Transverse colon (tissue), 4 donors: ENCODE results near the gene SLC2A13. TPM values are rescaled to one million over a fixed set of nuclear protein-coding genes. Genes with fewer than 3 reads are reported as not detected.
"Not testable (repeated sequence)": the region's sequence is repeated elsewhere in the genome, so short reads cannot be mapped to it uniquely, and the experiment has no call there.

Source experiments
- DNase-seq: peaks from one replicate; pipeline ENCODE4 v3.0.0-alpha.2; 2019
- H3K27ac ChIP-seq, 4 donors: fragments of 200-600 bp; sonication (generic); 2 replicates each; pipeline ENCODE4 v1.5.1; 2016 to 2018; ENCODE audit warnings: inconsistent platforms in 4 of 4
- H3K27me3 ChIP-seq: fragments of 200-600 bp; sonication (generic); 2 replicates; pipeline ENCODE4 v1.5.1; 2017; ENCODE audit warnings: inconsistent platforms
- H3K36me3 ChIP-seq, 4 donors: fragments of 200-600 bp; sonication (generic); 2 replicates each; pipeline ENCODE4 v1.5.1; 2017 to 2019; ENCODE audit warnings: inconsistent platforms in 4 of 4
- H3K4me1 ChIP-seq, 4 donors: fragments of 200-600 bp; sonication (generic); 2 replicates each; pipeline ENCODE4 v1.5.1; 2017 to 2020; ENCODE audit warnings: inconsistent platforms in 4 of 4
- H3K4me3 ChIP-seq, 4 donors: fragments of 200-600 bp; sonication (generic); 1 replicate in 1 of 4; 2 replicates in 3 of 4; pipeline versions ENCODE4 v1.5.1 to v1.6.1; 2017 to 2019; ENCODE audit warnings: inconsistent platforms in 4 of 4
- H3K9me3 ChIP-seq, 2 donors: fragments of 200-600 bp; sonication (generic); 2 replicates each; pipeline ENCODE4 v1.5.1; 2017 to 2019; ENCODE audit warnings: inconsistent platforms in 2 of 2
- CTCF ChIP-seq, 5 experiments: fragments of 200-600 bp in 3 of 5; fragments of 450-650 bp in 2 of 5; sonication (generic) in 3 of 5; IDR thresholded peaks; 1 replicate in 2 of 5; 2 replicates in 3 of 5; pipeline ENCODE4 v1.5.1; 2016 to 2017; ENCODE audit warnings: antibody characterized with exemption in 5 of 5, inconsistent platforms in 3 of 5, mild to moderate bottlenecking in 2 of 5, moderate library complexity in 1 of 5
- EP300 ChIP-seq: sonication (generic); formaldehyde crosslinking; IDR thresholded peaks from one replicate; pipeline ENCODE4 v1.6.1; 2017; ENCODE audit warnings: antibody characterized with exemption, low read depth
- POLR2A ChIP-seq: fragments of 450-650 bp; IDR thresholded peaks from one replicate; pipeline ENCODE4 v1.6.1; 2016; ENCODE audit warnings: antibody characterized with exemption, mild to moderate bottlenecking, moderate library complexity
- POLR2AphosphoS5 ChIP-seq, 3 donors: sonication (generic); formaldehyde crosslinking; IDR thresholded peaks; one replicate each; pipeline ENCODE4 v1.6.1; 2016; ENCODE audit warnings: antibody characterized with exemption in 3 of 3
- WGBS, 2 donors: methylation state at CpG; one replicate each; pipeline ENCODE4 v1.1.5; 2018; ENCODE audit warnings: low coverage in 1 of 2; 5-methylcytosine and 5-hydroxymethylcytosine counted together
- in situ Hi-C, 4 donors: fragments of 200-750 bp; cut with MboI; loops; one replicate each; pipeline versions ENCODE4 v1.15.0 to v1.15.1; 2017; ENCODE audit warnings: low sequenced_read_pairs in 3 of 4, low pct_ligation_motif_present in 1 of 4, low pct_unique_long_range_greater_than_20kb in 1 of 4
- intact Hi-C: fragments of 100-400 bp; cut with DNase I; formaldehyde crosslinking; loops from one replicate; pipeline ENCODE4 v1.15.1; 2023; ENCODE audit warnings: low total_unique reads
- total RNA-seq, 4 donors: library from RNA; depleted of rRNA; stranded (reverse); fragments of >200 nt; gene quantifications; one replicate each; pipeline ENCODE4 v1.1.0, GENCODE V29; 2016

Gene SLC2A13
- total RNA-seq, 4 donors from 2014 or later: 31.8 to 70.7 (median 46.8) TPM

- Histone ChIP-seq H3K4me1 (peaks cover 0 to 45% (median 18%) of the 10 kb centered on the region in 4 donors), H3K4me3 (no peak overlapping the region), H3K36me3 (no peaks in the 10 kb centered on the region), H3K27ac (peak overlapping the region; percentile 57 to 72 (median 65)), H3K27me3 (no peaks in the 10 kb centered on the region), H3K9me3 (no peaks in the 10 kb centered on the region)
- intact Hi-C loops: no loop called here
- WGBS, 2 donors: 71 to 78% methylated on average over 6 of the region's 6 CpGs
- TF ChIP-seq CTCF (IDR thresholded peaks at IDR 0.05) (no peak), EP300 (no peak), POLR2AphosphoS5 (IDR thresholded peaks at IDR 0.05) (peak in 1 of 3 donors; percentile 24)
- DNase-seq: peak; percentile 13
- in situ Hi-C loops: no loop called here
Measured at GRCh38 chr12:40054555-40055227, 51.2 kb downstream of the SLC2A13 start.

- H3K27ac ChIP-seq: no peak overlapping the region
- H3K9me3 ChIP-seq: no peaks in the 10 kb centered on the region
- WGBS, 2 donors: 80 to 92% methylated on average over 1 of the region's 1 CpG
- intact Hi-C loops: no loop called here
- peaks cover 0 to 17% (median 2%) of the 10 kb centered on the region in 4 donors for H3K4me1 ChIP-seq
- TF ChIP-seq POLR2AphosphoS5 (IDR thresholded peaks at IDR 0.05) (no peak), EP300 (no peak), CTCF (IDR thresholded peaks at IDR 0.05) (no peak), POLR2A (no peak)
- in situ Hi-C loops: no loop called here
- peaks cover 0 to 5% (median 0%) of the 10 kb centered on the region in 4 donors for H3K36me3 ChIP-seq
- H3K4me3 ChIP-seq: no peak overlapping the region
- DNase-seq: no peak
- H3K27me3 ChIP-seq: no peaks in the 10 kb centered on the region
Measured at GRCh38 chr12:40049268-40049667, 56.6 kb downstream of the SLC2A13 start.

DNA sequence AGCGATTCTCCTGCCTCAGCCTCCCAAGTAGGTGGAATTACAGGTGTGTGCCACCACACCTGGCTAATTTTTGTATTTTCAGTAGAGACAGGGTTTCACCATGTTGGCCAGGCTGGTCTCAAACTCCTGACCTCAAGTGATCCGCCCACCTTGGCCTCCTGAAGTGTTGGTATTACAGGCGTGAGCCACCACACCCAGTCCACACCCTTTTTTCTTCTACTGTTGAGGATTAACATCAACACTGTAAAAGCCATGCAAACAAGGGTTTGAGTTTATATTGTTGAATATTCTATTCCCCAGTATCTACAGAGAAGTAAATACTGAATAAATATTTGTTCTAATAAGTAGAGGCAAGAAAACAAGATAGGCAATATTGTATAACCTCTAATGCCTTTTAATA, 58.9 kb downstream of the SLC2A13 start:
- in situ Hi-C loops, H3K9me3 ChIP-seq, H3K36me3 ChIP-seq, H3K27me3 ChIP-seq, DNase-seq, intact Hi-C loops, H3K27ac ChIP-seq, H3K4me3 ChIP-seq: not testable (repeated sequence)
- WGBS, 2 donors: 25 to 75% methylated on average over 2 to 3 of the region's 3 CpGs
- peaks cover 0 to 13% (median 0%) of the 10 kb centered on the region in 4 donors for H3K4me1 ChIP-seq

GRCh38 chr12:40045656-40046055, 60.2 kb downstream of the SLC2A13 start:
- in situ Hi-C loops (no loop called here), intact Hi-C loops (no loop called here)
- TF ChIP-seq POLR2AphosphoS5 (IDR thresholded peaks at IDR 0.05) (no peak), EP300 (no peak), POLR2A (no peak), CTCF (IDR thresholded peaks at IDR 0.05) (no peak)
- H3K9me3 ChIP-seq: no peaks in the 10 kb centered on the region
- H3K27me3 ChIP-seq: no peaks in the 10 kb centered on the region
- 83 to 90% methylated on average over 1 to 2 of the region's 2 CpGs for WGBS, 2 donors
- H3K27ac ChIP-seq: no peak overlapping the region
- H3K4me3 ChIP-seq: no peak overlapping the region
- peaks cover 0 to 5% (median 0%) of the 10 kb centered on the region in 4 donors for H3K36me3 ChIP-seq
- DNase-seq: no peak
- H3K4me1 ChIP-seq: peaks cover 0 to 13% (median 0%) of the 10 kb centered on the region in 4 donors

GRCh38 chr12:40044396-40044795, 61.5 kb downstream of the SLC2A13 start:
- Histone ChIP-seq H3K9me3 (no peaks in the 10 kb centered on the region), H3K27ac (no peak overlapping the region), H3K36me3 (peaks cover 0 to 5% (median 0%) of the 10 kb centered on the region in 4 donors), H3K4me1 (peaks cover 0 to 7% (median 0%) of the 10 kb centered on the region in 4 donors), H3K4me3 (no peak overlapping the region), H3K27me3 (no peaks in the 10 kb centered on the region)
- intact Hi-C loops: no loop called here
- DNase-seq: no peak
- in situ Hi-C loops: no loop called here
- TF ChIP-seq EP300: no peak
- no peak for TF ChIP-seq POLR2AphosphoS5 (IDR thresholded peaks at IDR 0.05)
- no peak for TF ChIP-seq CTCF (IDR thresholded peaks at IDR 0.05)
- TF ChIP-seq POLR2A: no peak
